Endothelial cell of umbilical vein (primary cell): ENCODE measurements around the gene TMEM59L. TPM values are rescaled to one million over a fixed set of nuclear protein-coding genes. Genes with fewer than 3 reads are reported as not detected.

Experiments used
- BruUV-seq: library from RNA; stranded (reverse); fragments of 400-500 nt; replicated peaks from 2 replicates; lab custom pipeline; 2021; lab: Mats Ljungman, UMichigan
- CTCF ChIA-PET: fragments of 300-600, 350-600 bp; sonication (Branson Sonifier 250); formaldehyde crosslinking; loops from one replicate; lab custom pipeline; 2021; ENCODE audit warnings: antibody characterized with exemption, inconsistent platforms; lab: Charles Lee
- POLR2A ChIA-PET: fragments of 300-600, 350-600 bp; sonication (Branson Sonifier 250); formaldehyde crosslinking; loops from one replicate; lab custom pipeline; 2021; ENCODE audit warnings: antibody characterized with exemption, inconsistent platforms; lab: Charles Lee
- DNase-seq: peaks from one replicate; pipeline ENCODE4 v3.0.0-alpha.2; 2011; ENCODE audit warnings: low read depth, low spot score
- FAIRE-seq: peaks from 2 replicates; lab custom pipeline; 2011; peaks lifted over from hg19 to GRCh38; lab: Jason Lieb, UNC
- H2AFZ ChIP-seq: 2 replicates; pipeline ENCODE4 v1.6.0; 2012; ENCODE audit warnings: low read depth, low read length, control low read depth, inconsistent platforms
- H3K27ac ChIP-seq: 2 replicates; pipeline ENCODE4 v1.5.1; 2011; ENCODE audit warnings: low read depth, mild to moderate bottlenecking, control low read depth, low read length, moderate library complexity; ENCODE audit not compliant: insufficient read depth
- H3K27me3 ChIP-seq, 2 experiments: 2 replicates each; pipeline versions ENCODE4 v1.6.0 to v1.6.1; 2011; ENCODE audit warnings: low read length in 2 of 2, mixed read lengths in 1 of 2; ENCODE audit not compliant: control insufficient read depth in 2 of 2, insufficient read depth in 2 of 2
- H3K36me3 ChIP-seq, 2 experiments: 2 replicates in 1 of 2; 3 replicates in 1 of 2; pipeline ENCODE4 v1.5.1; 2011; ENCODE audit warnings: low read length in 2 of 2, mild to moderate bottlenecking in 1 of 2, moderate library complexity in 1 of 2; ENCODE audit not compliant: control insufficient read depth in 2 of 2, insufficient read depth in 2 of 2; ENCODE audit errors: extremely low read depth in 1 of 2
- H3K4me1 ChIP-seq: 3 replicates; pipeline ENCODE4 v1.5.1; 2011; ENCODE audit warnings: mild to moderate bottlenecking, low read length; ENCODE audit not compliant: control insufficient read depth, insufficient read depth; ENCODE audit errors: extremely low read depth
- H3K4me2 ChIP-seq: 2 replicates; pipeline ENCODE4 v1.6.1; 2011; ENCODE audit warnings: low read length, control low read depth, mixed read lengths; ENCODE audit not compliant: insufficient read depth
- H3K4me3 ChIP-seq, 3 experiments: fragments of 200-600 bp in 1 of 3; sonication (generic), shearing (Covaris generic) in 1 of 3; replicated peaks in 1 of 3; 2 replicates each; pipeline ENCODE4 v1.5.1; 2011 to 2016; ENCODE audit warnings: control low read depth in 3 of 3, low read length in 3 of 3, mild to moderate bottlenecking in 2 of 3, inconsistent platforms in 1 of 3, low read depth in 1 of 3, moderate library complexity in 1 of 3; ENCODE audit not compliant: insufficient read depth in 1 of 3
- H3K79me2 ChIP-seq: 2 replicates; pipeline ENCODE4 v1.6.0; 2012; ENCODE audit warnings: low read length, inconsistent platforms; ENCODE audit not compliant: control insufficient read depth, insufficient read depth
- H3K9ac ChIP-seq: replicated peaks from 2 replicates; pipeline ENCODE3; 2011; ENCODE audit warnings: low read length, control low read depth; ENCODE audit not compliant: insufficient read depth; ENCODE audit errors: extremely low read depth
- H3K9me1 ChIP-seq: replicated peaks from 3 replicates; pipeline ENCODE4 v1.6.0; 2011; ENCODE audit warnings: mild to moderate bottlenecking, low read length; ENCODE audit not compliant: control insufficient read depth, insufficient read depth; ENCODE audit errors: extremely low read depth
- H3K9me3 ChIP-seq: replicated peaks from 2 replicates; pipeline ENCODE4 v1.5.1; 2012; ENCODE audit warnings: low read length, inconsistent platforms; ENCODE audit not compliant: control insufficient read depth, insufficient read depth
- H4K20me1 ChIP-seq: replicated peaks from 2 replicates; pipeline ENCODE3; 2011; ENCODE audit warnings: mild to moderate bottlenecking, low read length; ENCODE audit not compliant: control insufficient read depth, insufficient read depth; ENCODE audit errors: extremely low read depth
- CTCF ChIP-seq, 2 donors: IDR thresholded peaks; 1 replicate in 1 of 2; 2 replicates in 1 of 2; pipeline ENCODE4 v1.5.1; 2011; ENCODE audit warnings: low read length in 2 of 2, mild to moderate bottlenecking in 2 of 2, moderate library complexity in 2 of 2, control low read depth in 1 of 2, inconsistent platforms in 1 of 2, low read depth in 1 of 2; ENCODE audit not compliant: insufficient read depth in 1 of 2; ENCODE audit errors: extremely low read depth in 1 of 2
- EZH2 ChIP-seq: IDR thresholded peaks from 2 replicates; pipeline ENCODE4 v1.6.1; 2012; ENCODE audit warnings: borderline replicate concordance, low read depth, mild to moderate bottlenecking, moderate library complexity, low read length, inconsistent platforms; ENCODE audit not compliant: severe bottlenecking
- MAX ChIP-seq: IDR thresholded peaks from 2 replicates; pipeline ENCODE4 v1.6.1; 2011; ENCODE audit not compliant: insufficient read depth, insufficient read length
- dilution Hi-C: fragments of 300-500 bp; cut with MboI; formaldehyde crosslinking; loops from one replicate; pipeline ENCODE4 v1.15.0; 2019; ENCODE audit warnings: low sequenced_read_pairs; ENCODE audit not compliant: extremely low pct_ligation_motif_present
- intact Hi-C: fragments of 100-400 bp; cut with micrococcal nuclease; formaldehyde crosslinking; loops from one replicate; pipeline ENCODE4 v1.10.0; 2022
- polyA plus RNA-seq, 4 experiments: library from polyadenylated mRNA; depleted of rRNA in 3 of 4; stranded (reverse) in 3 of 4; unstranded in 1 of 4; fragments of >200 nt; gene quantifications; 2 replicates each; pipeline versions ENCODE4 v1.2.1 to v1.2.3, GENCODE V29; 2011 to 2012; ENCODE audit warnings: missing spikeins in 1 of 4
- total RNA-seq: library from RNA; stranded (reverse); gene quantifications from 2 replicates; pipeline ENCODE4 v1.2.3, GENCODE V29; 2021

TMEM59L gene
- total and polyA plus RNA-seq, 2 donors (not counting 3 experiments of a cell fraction or from before 2014, with no cell fraction given), result 0.43 to 0.97 TPM

GRCh38 chr19:18605546-18606280 lies 7.0 kb upstream of the TMEM59L start:
- CTCF ChIA-PET, result interaction anchor here (0.6 kb wide), 1 partner anchor 135 kb away, joined by 4 read pairs; no protein-coding TSS in a partner anchor
- Histone ChIP-seq H3K27me3 (peaks cover 60 to 68% of the 10 kb centered on the region in 2 experiments), H3K4me1 (peaks cover 3% of the 10 kb centered on the region), H3K9me1 (no peaks in the 10 kb centered on the region), H3K27ac (no peak overlapping the region), H3K79me2 (no peaks in the 10 kb centered on the region), H3K4me3 (no peak overlapping the region), H2AFZ (no peak overlapping the region), H4K20me1 (no peaks in the 10 kb centered on the region), H3K4me2 (no peak overlapping the region), H3K9ac (no peak overlapping the region), H3K36me3 (no peaks in the 10 kb centered on the region), H3K9me3 (no peaks in the 10 kb centered on the region)
- TF ChIP-seq CTCF (IDR thresholded peaks at IDR 0.05; ENCODE audit: extremely low read depth in 1 of 2, insufficient read depth in 1 of 2, low read depth in 1 of 2, low read length in 2 of 2), result no peak
- TF ChIP-seq MAX, result no peak
- TF ChIP-seq EZH2, result peak; percentile 96
- FAIRE-seq (no peak), DNase-seq (no peak)
- BruUV-seq, result no TSS peak
- intact Hi-C loops (no loop called here), dilution Hi-C loops (no loop called here)
- POLR2A ChIA-PET, result no interaction called here
